Uterus (tissue), 2 donors: ENCODE data around the gene ANKK1.

Source experiments
- POLR2A ChIP-seq, 2 donors: fragments of 450-650 bp; IDR thresholded peaks; one replicate each; pipeline ENCODE4 v1.6.1; 2016; ENCODE audit warnings: antibody characterized with exemption in 2 of 2, mild to moderate bottlenecking in 1 of 2, moderate library complexity in 1 of 2
- TF ChIP-seq, protein P1 (sequence below), 4 experiments: fragments of 200-600 bp in 2 of 4; fragments of 450-650 bp in 2 of 4; sonication (generic) in 2 of 4; IDR thresholded peaks; one replicate each; pipeline ENCODE4 v1.5.1; 2016 to 2019; ENCODE audit warnings: antibody characterized with exemption in 4 of 4, mild to moderate bottlenecking in 2 of 4, moderate library complexity in 1 of 4

DNA sequence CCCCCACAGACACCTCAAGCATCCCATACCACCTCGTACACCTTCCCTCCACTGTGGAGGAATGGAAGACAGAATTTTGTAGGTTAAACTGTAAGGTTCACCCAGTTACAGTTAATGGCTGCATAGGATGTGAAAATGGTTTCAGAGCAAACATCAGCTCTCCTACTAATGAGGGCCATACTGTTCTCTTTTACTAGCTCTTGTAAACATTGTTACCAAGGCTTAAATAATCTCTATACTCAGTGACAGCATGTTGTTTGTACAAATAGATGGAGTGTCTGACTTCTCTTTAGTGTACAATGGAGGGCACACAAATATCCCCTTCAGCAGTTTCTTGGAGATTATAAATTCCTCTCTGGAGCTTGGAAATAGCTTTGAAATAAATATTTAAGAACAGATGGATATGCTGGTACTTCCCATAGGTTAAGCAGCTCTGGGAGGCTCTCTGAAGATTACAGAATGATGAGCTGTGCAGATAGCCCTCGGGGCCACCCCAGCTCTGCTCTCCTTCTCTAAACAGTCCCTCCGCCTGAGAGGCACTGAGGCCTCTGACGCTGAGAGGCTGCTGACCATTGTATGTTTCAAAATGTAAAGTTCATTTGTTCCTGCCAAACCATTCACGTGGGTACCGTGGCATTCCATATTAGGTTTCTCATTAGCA is 47.5 kb upstream of the ANKK1 start:
- TF ChIP-seq, protein P1, sequence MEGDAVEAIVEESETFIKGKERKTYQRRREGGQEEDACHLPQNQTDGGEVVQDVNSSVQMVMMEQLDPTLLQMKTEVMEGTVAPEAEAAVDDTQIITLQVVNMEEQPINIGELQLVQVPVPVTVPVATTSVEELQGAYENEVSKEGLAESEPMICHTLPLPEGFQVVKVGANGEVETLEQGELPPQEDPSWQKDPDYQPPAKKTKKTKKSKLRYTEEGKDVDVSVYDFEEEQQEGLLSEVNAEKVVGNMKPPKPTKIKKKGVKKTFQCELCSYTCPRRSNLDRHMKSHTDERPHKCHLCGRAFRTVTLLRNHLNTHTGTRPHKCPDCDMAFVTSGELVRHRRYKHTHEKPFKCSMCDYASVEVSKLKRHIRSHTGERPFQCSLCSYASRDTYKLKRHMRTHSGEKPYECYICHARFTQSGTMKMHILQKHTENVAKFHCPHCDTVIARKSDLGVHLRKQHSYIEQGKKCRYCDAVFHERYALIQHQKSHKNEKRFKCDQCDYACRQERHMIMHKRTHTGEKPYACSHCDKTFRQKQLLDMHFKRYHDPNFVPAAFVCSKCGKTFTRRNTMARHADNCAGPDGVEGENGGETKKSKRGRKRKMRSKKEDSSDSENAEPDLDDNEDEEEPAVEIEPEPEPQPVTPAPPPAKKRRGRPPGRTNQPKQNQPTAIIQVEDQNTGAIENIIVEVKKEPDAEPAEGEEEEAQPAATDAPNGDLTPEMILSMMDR (IDR thresholded peaks at IDR 0.05), result no peak
- no peak for TF ChIP-seq POLR2A (IDR thresholded peaks at IDR 0.05)
